Brain pericyte (primary cell): Measurements from ENCODE around the gene NR5A1.

Experiments used
- DNase-seq: peaks from one replicate; pipeline ENCODE4 v3.0.0-alpha.2; 2012; ENCODE audit warnings: low read depth, low spot score

The NR5A1 gene

DNA sequence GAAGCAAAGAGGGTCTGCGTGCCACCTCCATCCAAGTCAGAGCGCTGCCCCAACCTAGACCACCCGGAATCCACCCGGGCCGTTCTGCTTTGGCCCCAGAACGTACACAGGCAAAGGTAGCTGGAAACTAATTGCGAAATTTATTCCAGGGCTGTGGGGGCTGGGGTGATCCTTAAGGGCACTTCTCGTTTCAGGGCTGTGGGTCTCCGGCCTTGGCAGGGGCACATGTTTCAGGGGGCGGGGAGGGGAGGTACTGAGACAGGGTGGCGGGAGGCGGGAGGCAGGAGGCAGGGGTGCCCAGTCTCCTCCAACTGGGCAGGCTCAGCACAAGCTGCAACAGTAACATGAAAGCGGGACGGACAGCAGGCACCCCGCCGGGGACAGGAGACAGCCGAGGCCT, 26.1 kb downstream of the NR5A1 start:
- DNase-seq = no peak

DNA sequence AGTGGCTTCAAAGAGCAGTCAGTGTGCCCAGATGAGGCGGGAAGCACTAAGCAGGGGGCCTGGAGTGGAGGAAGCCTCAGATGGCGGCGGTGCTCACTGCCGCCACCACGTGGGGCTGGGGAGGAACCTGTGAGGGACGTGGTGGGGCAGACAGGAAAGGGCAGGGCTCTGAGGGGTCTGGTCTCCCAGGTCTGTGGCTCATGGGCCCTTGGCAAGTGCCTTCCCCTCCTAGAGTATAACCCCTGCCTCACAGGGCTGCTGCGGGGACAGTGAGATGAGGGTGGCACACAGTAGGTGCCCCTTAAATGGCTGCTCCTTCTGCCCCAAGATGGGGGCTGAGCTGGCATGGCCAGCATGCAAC, 26.6 kb downstream of the NR5A1 start:
- DNase-seq = no peak

DNA sequence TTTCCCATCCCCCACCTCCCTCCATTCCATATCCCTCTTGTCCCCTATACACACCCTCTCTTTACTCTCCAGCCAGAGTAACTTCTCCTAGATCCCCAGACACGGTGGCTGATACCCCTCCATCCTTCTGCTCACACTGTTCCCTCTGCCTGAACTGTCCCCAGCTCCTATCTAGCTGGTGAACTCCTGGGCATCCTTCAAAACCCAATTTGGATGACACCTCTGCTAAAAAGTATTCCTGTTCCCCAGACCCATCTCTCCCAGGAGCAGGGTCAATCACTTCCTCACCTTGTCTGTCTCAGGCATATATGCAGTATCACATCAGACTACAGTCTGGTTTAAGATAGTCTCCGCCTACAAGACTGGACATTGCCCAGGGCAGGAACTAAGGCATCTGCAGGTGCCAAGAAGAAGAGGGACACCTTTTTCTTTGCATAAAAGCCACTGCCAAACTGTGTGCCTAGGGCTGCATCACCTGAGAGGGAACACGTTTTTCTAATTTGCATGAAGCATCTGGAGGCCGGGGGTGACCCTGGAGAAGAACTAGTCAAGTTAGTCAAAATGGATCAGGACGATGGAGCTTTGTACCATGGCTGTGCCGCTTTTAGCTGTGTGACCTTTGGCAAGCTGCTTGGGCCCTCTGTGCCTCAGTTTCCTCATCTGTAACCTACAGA, 27.1 kb downstream of the NR5A1 start:
- no peak for DNase-seq

DNA sequence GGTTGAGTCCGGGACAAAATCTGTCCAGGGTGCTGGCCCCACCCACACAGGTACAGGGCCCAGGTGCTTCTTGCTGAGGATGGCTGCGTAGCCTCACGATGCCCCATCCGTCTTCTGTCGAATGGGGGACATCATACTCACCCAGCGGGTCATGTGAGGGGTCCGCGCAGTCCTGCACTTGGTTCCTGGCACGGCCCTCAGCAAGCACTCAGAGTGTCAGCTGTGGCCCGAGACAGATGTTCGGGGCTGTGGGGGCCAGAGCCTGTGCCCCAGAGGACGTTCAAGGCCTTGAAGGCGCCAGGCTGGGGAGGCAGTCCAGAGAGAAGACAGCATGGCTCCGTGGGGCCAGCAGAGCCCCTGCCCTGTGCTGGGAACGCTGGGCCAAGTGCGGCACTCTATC, 27.8 kb downstream of the NR5A1 start:
- no peak for DNase-seq

DNA sequence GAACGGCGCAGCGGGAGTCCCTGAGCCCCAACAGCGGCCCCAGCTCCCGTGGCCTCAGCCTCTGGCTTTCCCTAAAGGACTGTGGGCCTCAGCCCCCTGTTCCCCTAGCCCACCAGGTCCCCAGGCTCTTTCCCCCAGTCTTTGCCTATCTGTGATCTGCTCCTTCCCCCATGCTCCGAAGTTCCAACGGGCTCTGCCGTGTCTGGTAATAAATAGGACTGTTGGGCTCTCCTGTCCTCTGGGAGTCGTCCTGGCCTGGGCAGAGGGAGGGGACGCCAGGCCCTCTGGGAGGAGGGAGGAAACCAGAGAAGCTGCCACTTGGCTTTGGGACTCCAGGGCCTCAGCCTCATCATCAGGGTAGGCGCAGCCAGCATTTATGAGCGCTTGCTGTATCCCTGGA, 28.8 kb downstream of the NR5A1 start:
- DNase-seq = no peak

DNA sequence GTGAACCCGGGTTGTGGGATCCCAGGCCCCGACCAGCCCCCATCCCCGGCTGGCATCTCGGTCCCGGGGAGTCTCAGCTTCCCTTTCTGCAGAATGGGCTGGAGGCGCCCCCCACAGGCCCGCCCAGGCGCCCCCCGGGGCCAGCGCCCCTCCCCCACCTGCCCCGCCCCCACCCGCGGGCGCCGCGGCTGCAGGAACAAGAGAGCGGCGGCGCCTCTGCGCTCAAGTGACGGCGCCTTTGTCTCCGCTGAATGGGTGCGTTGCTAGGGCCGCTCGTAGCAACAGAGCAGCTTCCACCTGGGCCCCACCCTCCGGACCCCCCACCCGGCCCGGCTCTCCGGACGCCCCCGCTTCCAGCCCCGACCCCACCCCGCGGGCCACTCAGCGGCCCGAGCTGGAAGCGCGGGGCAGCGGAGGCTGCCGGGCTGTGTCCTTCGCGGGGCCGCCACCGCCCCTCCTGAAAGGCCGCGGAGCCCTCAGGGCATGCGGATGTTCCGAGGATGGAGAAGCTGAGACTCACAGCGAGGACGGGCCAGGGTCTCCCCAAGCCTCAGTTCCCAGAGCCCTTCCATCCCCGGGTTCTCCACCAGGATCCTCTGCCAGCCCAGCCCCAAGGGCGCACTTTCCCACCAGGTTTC, 29.4 kb downstream of the NR5A1 start:
- DNase-seq = no peak

DNA sequence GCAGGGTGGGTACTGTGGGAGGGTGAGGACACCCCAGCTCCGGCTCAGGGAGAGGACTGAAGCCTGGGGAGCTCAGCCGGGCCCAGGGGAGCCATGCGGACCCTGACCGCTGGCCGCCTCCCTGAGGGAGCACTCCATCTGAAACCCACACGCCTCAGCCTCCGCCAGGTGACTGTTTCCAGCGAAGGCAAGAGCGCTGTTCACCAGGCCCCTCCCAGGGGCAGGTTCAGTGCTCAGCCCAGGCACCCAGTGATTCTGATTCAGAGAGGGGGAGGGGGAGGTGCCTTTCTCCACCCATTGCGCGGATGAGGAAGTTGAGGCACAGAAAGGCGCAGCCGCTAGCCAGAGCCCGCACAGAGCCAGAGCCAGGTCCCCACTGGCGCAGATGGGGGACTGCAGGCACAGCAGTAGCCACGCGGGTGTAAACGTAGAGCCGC, 30.0 kb downstream of the NR5A1 start:
- no peak for DNase-seq

DNA sequence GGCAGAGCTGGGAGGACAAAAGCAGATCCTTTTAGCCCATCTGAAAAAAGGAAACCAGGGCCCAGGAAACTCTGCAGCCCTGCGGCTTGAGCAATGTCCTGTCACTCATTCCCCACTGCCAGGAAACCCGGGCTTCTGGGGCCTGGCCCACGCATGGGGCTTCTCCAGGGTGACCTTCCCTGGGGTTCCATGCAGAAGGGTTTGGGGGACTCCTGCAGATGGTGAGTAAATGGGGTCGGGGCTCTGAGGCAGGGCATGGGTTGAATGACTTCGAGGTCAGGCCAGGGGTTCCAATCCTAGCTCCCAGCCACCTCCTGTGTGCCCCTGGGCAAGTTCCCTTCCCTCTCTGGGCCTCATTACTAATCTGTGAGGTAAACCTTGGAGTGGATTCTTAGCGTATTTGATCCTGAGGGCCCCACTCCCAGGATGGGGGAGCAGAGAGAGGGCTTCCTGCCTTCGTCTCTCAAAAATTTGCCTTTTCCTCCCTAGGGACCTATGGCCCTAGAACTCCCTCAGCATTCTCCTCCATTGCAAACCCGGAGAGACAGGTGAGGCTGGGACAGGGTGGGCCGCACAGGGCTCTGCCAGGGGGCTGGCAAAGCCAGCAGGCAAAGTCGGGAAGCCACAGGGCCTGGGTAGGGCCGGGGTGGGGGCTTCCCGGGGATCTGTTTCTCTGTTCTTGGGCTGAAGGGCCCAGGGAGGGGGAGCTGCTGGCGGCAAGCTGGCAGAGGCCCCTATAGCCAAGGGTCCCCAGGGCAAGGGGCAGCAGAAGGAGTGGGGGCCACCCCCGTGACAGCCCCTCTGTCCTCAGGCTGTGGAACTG, 31.1 kb downstream of the NR5A1 start:
- DNase-seq = no peak

DNA sequence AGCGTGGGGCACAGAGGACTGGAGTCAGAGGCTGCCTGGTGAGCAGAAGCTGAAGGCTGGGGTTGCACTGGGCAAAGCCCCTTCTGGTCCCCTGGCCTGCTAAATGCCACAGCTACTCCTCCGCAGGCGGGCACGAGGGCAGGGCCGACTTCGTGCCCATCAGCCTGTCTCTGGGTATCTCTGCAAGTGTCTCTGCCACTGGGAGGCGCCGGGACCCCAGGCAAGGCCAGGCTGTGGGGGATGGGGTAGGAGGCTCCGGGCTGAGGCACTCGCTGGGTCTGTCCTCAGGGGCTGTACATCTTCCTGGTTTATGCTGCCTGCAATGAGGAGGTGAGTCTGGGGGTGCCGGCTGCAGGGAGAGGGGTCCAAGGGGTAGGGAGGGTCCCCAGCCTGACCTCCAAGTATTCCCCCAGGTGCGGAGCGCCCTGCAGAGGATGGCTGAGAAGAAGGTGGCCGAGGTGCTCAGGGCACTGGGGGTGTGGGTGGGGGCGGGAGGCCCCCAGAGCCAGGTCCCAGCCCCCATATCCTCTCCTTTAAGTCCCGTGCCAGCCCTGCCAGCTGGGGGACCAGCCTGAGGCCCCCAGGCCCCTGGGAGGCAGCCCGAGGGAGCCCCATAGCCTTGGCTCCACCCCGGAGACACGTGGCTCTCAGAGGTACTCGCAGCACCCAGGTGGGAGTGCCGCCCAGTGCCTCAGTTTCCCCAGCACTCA, 31.9 kb downstream of the NR5A1 start:
- DNase-seq = no peak

DNA sequence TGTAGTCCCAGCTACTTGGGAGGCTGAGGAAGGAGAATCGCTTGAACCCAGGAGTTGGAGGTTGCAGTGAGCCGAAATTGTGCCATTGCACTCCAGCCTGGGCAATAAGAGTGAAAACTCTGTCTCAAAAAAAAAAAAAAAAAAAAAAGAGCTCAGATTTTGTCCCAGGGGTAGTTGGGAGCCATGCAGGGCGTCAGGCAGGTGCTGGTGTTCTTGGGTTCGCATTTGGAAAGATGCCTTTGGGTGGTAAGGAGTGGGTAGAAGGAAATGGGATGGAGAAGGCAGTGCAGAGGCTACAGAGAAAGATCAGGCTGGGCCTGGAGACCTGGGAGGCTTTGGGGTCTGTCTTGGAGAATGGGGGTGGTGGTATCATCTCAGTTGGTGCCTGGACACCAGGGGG, 33.0 kb downstream of the NR5A1 start:
- DNase-seq = no peak

DNA sequence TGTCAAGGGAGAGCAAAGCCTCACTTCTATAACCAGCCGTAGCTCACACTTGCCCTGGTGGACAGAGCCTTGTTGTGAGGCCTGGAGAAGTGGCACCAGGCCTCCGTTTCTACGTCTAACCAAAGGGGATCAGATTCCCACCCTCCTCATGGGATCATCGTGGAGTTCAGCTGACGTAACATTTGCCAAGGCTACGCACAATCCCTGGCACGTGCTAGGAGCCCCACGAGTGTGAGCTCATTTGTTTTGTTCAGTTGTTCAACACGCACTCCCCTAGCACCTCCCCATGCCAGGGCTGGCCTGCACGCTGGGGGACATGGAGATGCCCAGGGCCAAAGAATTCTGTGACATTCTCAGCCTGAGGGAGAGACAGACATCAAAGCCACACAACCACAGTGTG, 33.9 kb downstream of the NR5A1 start:
- no peak for DNase-seq

DNA sequence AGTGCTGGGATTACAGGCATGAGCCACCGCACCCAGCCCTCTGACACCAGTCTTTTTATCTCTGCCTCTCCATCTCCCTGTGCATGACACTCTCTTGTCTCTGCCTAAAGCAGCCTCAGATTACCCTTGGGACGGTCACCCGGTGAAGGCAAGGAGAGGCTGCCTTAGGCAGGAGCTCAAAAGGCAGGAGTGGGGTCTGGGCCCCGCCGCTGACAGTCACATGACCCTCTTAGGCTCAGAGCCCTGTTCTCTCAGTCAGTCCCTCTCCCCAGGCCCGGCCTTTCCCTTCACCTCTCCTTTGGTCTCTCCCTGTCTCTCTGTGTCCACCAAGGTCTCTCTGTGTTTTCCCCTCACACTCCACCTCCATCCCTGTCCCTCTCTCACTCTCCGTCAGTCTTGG, 34.4 kb downstream of the NR5A1 start:
- DNase-seq = no peak

DNA sequence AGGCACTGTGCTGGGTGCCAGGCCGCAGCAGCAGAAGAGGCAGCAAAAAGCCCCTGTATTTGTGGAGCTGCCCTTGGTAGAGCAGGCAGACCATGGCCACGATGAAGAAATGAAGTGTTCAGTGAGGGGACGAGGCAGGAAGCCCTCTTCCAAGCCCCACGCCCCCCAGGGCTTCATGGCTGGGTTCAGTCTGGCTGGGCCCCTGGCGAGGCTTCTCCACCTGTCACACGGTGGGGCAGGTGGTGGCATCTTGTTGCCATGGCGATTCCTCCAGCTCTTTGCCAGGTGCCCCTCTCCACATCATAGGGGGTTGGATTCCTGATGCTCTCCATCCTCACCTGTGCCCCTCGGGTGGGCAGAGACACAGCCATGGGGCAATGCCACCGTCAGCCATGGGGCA, 35.4 kb downstream of the NR5A1 start:
- DNase-seq = no peak

DNA sequence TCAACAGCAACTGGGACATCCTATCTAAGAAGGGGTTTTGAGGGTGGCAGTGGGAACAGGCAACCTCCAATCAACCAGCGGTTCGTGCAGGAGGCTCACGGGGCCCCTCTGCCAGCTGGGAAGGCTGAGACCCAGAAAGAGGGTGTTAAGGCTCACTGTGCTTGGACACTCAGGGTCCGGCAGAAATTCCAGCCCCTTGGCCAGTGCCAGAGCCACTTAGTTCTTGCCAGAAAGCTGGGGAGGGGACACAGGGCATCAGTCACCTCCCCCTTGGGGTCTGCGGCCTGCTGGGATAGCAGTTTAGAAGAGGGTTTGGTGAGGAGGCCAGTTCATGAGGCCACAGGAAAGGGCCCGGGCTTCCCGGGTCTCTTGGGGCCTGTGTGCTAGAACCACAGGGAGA, 36.5 kb downstream of the NR5A1 start:
- no peak for DNase-seq

DNA sequence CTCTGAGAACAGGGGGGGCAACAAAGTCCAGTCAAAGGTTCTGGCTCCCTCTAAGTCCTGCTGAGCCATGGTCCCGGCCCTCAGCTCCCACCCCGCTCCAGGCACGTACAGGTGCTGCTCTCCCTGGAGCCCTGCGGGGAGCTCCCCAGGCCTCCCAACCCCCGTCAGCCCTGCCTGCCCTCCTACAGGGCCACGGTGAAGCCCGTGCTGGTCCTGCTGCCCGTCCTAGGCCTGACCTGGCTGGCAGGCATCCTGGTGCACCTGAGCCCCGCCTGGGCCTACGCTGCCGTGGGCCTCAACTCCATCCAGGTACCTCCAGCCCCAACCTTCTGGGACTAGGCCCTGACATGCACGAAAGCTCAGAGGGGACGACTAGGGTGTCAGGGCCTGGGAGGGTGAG, 36.9 kb downstream of the NR5A1 start:
- no peak for DNase-seq

DNA sequence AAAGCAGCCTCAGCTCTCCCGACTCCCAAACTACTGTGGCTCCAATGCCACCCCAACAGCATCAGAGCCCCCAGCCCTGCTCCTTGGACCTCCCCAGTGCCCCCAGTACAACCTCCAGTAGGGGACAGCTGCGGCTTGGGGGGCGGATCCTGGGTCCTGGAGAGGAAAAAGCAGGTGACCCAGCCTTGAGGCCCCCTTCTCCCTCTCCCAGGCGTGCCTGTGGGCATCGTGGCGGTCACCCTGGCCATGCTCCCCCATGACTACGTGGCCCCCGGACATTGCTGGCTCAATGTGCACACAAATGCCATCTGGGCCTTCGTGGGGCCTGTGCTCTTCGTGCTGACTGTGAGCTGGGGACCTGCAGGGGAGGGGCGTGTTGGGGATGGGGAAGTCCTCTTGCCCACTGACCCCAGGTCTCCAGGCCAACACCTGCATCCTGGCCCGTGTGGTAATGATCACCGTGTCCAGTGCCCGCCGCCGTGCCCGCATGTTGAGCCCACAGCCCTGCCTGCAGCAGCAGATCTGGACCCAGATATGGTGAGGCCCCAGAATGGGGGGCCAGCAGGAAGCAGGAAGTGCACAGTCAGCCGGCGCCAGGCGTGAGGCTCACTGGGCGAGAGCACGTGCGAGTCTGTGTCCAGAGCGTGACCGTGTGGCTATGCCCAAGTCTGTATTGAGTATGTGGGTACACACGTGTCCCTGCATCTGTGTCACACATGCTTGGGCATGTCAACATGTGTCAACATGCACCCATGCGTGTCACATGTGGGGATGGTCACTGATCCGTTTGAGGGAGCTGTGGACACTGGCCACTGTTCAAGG, 38.0 kb downstream of the NR5A1 start:
- no peak for DNase-seq

DNA sequence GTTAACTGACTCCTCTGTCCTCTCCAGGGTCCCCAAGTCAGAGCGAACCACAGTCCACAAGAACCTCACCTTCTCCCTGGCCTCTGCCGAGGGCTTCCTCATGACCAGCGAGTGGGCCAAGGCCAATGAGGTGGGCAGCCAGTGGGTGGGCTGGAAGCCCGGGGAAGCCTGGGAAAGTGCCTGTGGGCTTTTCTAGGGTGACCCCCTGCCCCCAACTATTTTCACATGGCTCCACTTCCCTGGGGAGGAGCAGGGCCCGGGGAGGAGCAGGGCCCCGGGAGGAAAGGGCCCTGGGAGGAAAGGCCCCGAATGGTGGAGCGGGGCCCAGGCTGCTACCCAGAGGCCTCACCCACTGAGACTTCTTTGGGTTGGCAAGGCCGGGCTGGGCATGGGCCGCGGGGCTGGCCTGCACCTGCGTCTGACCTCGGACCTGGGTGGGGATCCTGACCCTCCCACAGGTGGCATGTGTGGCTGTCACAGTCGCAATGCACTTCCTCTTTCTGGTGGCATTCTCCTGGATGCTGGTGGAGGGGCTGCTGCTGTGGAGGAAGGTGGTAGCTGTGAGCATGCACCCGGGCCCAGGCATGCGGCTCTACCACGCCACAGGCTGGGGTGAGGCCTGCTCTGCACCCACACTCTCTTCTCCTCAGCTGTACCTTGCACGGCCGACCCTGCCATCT, 39.0 kb downstream of the NR5A1 start:
- DNase-seq = no peak

DNA sequence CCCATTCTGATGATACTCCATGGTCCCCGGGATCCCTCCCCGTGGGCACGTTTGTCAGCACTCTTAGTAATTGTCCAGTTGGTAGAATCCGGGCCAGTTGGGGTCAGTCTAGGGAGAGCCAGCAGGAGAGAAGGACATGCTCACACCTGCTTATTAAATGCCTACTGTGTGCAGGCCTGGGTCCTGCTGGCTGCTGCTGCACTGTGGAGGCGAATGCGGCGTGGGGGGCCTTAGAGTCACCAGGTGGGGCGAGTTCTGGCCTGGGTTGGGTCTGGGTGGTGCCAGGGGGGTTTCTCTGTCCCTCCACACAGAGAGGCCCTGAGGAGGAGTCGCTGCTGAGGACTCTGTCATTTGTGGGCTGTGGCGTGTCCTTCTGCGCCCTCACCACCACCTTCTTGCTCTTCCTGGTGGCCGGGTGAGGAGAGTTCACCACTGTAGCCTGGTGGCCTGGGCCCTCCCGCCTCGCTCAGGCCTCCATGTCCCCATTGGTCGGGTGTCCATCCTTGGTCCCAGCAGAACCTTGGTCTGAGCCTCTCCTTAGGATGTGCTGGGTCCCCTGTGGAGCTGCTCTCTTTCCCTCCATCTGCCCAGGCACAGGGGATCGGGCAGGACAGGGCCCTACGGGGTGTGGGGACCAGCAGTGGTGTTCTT, 39.7 kb downstream of the NR5A1 start:
- no peak for DNase-seq

DNA sequence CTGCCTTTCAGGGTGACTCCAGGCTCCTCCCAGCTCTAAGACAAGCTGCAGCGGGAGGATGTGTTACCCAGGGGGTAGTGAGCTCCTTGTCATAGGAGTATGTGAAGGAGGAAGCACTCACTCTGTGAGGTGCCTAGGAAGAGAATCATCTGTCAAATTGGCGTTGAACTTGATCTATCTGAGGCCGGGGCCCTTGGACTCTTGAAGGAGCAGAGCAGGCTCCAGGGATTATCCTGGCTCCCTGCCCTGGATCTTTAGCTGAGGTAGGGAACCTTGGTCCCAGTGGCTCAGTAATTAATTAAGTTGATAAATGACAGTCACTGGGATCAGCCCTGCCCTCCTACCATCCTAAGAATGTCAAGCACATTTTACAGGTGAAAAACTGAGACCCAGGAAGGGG, 41.5 kb downstream of the NR5A1 start:
- DNase-seq = no peak

DNA sequence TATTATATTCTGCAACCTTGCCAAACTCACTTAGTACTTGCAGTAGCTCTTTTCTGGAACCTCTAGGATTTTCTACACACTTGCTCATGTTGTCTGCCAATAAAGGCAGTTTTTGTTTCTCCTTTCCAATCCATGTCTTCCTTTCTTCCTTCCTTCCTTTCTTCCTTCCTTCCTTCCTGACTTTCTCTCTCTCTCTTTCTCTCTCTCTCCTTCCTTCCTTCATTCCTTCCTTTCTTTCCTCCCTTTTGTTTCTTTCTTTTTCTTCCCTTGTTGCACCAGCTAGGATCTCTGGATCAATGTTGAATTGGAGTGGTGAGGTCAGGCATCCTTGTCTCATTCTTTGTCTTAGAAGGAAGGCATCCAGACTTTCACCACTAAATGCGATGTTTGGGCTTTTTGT, 44.5 kb downstream of the NR5A1 start:
- no peak for DNase-seq
